Measurements from ENCODE around the gene DNASE2B.

DNASE2B gene

DNA sequence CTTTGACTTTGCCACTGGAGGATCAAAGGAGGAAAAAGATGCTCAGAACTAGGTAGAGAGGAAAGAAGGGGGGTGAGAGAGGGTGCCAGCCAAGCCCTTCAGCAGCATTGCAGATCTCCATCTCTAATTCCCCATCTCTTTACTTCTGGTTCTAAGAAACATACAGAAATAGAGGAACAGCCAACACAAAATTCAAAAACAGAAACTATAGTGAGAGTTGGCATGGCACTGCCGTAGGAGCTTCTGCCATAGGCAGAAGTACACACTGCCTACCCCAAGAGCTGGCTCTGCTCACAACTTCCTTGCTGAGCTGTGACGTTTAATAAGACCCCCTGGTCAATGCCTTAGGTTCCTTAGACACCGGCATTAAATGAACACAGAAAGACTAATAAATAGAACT lies 54.2 kb downstream of the DNASE2B start:
- no peak for DNase-seq (ENCODE audit: low spot score)

DNA sequence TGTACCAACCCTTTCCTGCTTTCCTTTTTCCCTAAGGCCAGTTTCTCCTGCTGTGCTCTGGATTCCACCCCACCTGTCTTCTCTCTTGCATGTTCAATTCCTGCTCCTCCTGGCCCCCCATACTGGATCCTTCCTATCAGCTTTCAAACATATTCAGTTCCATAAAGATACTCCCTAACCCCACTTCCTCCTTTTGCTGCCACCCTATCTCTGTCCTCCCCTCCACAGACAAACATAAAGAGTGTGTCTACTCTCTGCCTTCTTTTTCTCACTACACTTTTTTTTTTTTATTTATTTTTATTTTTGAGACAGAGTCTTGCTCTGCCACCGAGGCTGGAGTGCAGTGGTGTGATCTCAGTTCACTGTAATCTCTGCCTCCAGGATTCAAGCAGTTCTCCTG lies 63.8 kb downstream of the DNASE2B start:
- DNase-seq (ENCODE audit: low spot score) = no peak
